AML-193 (cell line): ENCODE results near the gene RPS8.
"Not testable (repeated sequence)": the region's sequence is repeated elsewhere in the genome, so short reads cannot be mapped to it uniquely, and the experiment has no call there.

Experiments
- DNase-seq, 2 experiments: peaks; one replicate each; lab custom pipeline; 2025; lab: John Stamatoyannopoulos, UW

The RPS8 gene

DNA sequence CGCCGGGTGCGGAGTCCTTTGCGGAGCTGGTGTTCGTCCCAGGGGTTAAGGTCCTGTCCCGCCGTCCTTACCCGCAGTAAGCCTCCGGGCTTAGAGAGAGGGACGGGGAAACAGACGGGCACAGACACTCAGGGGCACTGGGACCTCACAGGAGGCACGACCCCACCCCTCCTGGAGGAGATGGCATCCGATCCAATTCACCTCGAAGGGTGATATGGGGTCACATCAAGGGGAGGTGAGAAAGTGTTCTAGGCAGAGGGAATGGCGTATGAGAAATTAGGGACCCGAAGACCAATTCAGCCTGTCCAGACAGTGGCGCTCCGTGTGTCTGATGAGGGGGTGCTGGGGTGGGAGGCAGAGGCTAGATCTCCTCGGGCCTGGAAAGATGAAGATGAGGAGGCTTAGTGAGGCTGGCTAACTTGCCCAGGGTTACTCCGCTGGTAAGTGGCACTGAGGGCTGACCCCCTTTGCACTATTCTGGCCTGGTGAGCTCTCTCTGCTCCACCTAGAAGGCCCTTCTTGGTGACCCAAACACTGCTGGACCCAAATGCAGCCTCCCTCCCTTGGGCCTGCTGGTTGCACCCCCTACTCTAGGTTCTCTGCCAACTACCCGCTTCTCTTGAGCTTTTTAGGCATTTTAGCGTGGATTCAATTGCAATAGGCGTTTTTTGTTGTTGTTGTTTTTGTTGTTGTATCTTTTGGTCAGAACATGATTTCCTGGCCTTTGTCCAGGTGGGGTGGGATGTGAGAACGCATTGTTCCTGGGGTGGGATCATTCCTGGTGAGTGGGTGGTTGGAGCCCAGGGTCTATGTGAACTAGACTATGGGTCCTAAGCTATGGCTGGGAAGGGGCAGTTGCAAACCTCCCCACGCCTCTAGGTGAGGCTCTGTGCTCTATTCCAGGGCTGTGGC is 45.2 kb downstream of the RPS8 start:
- no peak for DNase-seq

DNA sequence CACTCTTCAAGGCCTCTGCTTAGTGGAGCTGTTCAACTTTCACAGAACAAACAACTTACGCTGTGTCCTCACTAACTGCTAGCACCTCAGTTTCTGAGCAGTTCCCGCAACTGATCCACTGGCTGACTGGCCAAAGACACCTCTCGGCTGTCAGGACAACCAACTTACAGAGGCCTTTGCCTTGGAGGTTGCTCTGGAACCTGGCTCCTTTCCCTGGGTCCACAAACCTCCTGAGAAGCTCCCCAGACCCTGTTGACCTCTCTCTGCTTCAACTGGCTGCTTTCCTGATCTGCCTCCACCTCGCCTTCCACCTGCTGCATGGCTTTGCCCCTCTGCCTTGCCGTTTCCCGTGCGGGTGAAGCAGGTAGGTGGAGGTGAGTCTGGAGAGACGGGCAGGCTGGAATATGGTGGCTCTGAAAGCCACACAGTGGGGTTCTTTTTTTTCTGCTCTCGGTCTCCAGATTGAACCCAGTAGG is 45.9 kb downstream of the RPS8 start:
- DNase-seq: no peak

DNA sequence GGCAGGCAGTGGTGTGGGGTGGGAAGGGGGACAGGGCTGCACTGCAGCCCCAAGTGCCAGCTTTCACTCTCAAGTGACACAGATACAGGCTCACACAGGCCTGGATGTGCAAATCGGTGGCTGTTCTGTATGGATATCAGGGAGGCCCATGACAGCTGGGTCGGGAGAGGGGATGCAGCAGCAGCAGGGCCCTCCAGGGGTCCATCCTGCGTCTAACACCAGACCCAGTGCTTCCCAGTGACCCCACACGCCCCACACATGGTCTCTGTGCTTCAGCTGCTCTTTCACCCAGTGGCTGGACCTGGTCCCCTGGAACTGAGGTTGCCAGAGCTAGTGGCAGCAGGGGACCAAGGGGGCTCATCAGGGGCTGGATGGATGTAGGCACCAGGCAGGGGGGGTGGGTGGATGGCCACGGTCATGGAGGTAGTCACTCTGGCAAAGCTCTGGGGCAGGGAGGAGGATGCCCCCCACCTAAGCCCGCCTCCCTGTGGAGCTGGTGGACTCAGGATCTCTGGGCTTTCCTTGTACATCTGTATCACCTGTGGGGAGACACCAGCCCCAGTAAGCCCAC is 46.9 kb downstream of the RPS8 start:
- DNase-seq: no peak

DNA sequence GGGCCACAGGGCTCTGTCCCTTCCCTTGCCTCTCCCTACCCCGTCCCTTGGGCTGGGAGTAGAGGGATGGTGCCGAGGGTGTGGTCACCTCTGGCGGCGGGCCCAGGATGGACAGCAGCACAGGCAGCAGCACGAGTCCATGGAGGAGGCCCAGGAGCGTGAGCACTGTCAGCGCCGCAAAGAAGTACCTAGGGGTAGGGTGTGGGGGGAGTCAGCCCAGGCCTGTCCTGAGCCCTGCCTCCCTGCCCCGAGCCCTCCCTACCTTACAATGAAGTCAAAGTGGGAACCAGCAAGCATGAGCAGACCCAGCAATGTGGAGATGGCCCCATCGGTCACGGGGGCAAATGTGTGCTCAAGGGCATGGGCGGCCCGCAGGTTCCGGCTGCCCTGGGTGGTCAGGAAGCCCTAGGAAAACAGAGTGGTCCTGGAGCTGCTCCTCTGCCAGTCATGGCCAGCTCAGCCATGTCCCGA is 47.7 kb downstream of the RPS8 start:
- DNase-seq: no peak

DNA sequence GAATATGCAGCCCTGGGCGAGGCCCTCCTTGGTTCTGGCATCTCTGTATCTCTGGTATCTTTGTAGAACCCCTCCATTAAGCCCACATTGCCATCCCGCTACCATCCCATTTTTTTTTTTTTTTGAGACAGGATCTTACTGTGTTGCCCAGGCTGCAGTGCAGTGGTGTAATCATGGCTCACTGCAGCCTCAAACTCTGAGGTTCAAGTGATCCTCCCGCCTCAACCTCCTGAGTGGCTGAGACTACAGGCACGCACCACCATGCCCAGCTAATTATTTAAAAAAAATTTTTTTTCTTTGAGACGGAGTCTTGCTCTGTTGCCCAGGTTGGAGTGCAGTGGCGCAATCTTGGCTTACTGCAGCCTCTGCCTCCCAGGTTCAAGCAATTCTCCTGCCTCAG is 49.1 kb downstream of the RPS8 start:
- not testable (repeated sequence) for DNase-seq

GRCh38 chr1:44826375-44827196 is 51.2 kb downstream of the RPS8 start:
- peak; percentile 20 to 28 for DNase-seq

- no peak for DNase-seq
Measured at GRCh38 chr1:44827197-44828002, 52.1 kb downstream of the RPS8 start.

DNA sequence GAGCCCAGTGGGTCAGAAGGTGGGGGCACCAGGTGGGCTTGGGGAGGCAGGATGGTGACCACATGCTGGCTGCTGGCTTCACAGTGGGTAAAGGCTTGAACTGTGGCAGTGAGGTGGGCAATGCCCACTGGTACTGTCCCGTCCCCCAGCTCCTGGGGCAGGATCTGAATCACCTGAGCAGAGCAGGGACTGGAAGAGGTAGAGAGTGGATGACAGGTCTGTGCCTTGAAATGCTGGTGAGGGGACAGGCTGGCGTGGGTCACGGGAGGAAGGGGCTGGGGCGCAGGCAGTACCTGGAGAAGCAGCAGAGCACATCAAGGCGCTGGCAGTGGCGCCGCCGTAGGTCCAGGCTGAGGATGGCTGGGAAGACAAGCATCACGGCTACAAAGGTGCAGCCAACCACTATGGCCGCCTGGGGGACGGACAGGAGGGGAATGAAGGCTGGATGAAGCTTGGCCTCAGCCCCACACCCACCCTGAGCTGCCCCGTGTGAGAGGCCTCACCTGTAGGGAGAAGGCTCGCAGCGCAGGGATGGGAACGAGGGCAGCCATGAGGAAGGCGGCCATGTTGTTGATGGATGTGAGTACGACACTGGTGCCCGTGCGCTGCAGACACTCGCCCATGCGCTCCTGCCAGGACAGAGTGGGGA is 52.8 kb downstream of the RPS8 start:
- no peak for DNase-seq
